Measurements from ENCODE around the gene MC1R.
"Not testable (repeated sequence)": the region's sequence is repeated elsewhere in the genome, so short reads cannot be mapped to it uniquely, and the experiment has no call there.

GRCh38 chr16:89879123-89879522, 39.5 kb upstream of the MC1R start:
- TF ChIP-seq POLR2A (IDR thresholded peaks at IDR 0.05; ENCODE audit: low read depth, low read length); TAF1 (IDR thresholded peaks at IDR 0.05; ENCODE audit: borderline replicate concordance, low read depth, low read length): not testable (repeated sequence)

Measured in GM12892 (cell line).